Sigmoid colon (tissue), 7 donors: ENCODE measurements around the gene ALAS1. TPM values are rescaled to one million over a fixed set of nuclear protein-coding genes. Genes with fewer than 3 reads are reported as not detected.

ENCODE experiments used
- DNase-seq: peaks from one replicate; pipeline ENCODE4 v3.0.0-alpha.2; 2019
- H3K27ac ChIP-seq, 4 donors: fragments of 200-600 bp; sonication (generic); one replicate each; pipeline ENCODE4 v1.5.1; 2016 to 2019; ENCODE audit warnings: mild to moderate bottlenecking in 1 of 4
- H3K27me3 ChIP-seq, 3 donors: fragments of 200-600 bp; sonication (generic); one replicate each; pipeline ENCODE4 v1.5.1; 2019; ENCODE audit warnings: mild to moderate bottlenecking in 1 of 3
- H3K36me3 ChIP-seq, 4 donors: fragments of 200-600 bp; sonication (generic); one replicate each; pipeline ENCODE4 v1.5.1; 2016 to 2019
- H3K4me1 ChIP-seq, 4 donors: fragments of 200-600 bp; sonication (generic); one replicate each; pipeline ENCODE4 v1.5.1; 2017 to 2019
- H3K4me3 ChIP-seq, 4 donors: fragments of 200-600 bp; sonication (generic); one replicate each; pipeline ENCODE4 v1.5.1; 2017 to 2019; ENCODE audit warnings: mild to moderate bottlenecking in 2 of 4, moderate library complexity in 1 of 4
- H3K9me3 ChIP-seq, 4 donors: fragments of 200-600 bp in 3 of 4; sonication (generic) in 3 of 4; one replicate each; pipeline versions ENCODE4 v1.5.1 to v1.6.1; 2013 to 2019
- CTCF ChIP-seq, 4 experiments: fragments of 450-650 bp in 3 of 4; fragments of 200-600 bp in 1 of 4; IDR thresholded peaks; one replicate each; pipeline ENCODE4 v1.5.1; 2016 to 2019; ENCODE audit warnings: antibody characterized with exemption in 4 of 4, mild to moderate bottlenecking in 3 of 4, moderate library complexity in 2 of 4
- EP300 ChIP-seq, 4 donors: sonication (generic); formaldehyde crosslinking; IDR thresholded peaks; one replicate each; pipeline ENCODE4 v1.6.1; 2017; ENCODE audit warnings: antibody characterized with exemption in 4 of 4
- POLR2A ChIP-seq, 2 donors: fragments of 450-650 bp; IDR thresholded peaks; one replicate each; pipeline ENCODE4 v1.6.1; 2016; ENCODE audit warnings: antibody characterized with exemption in 2 of 2, mild to moderate bottlenecking in 2 of 2, moderate library complexity in 2 of 2
- POLR2AphosphoS5 ChIP-seq, 4 donors: sonication (generic); formaldehyde crosslinking; IDR thresholded peaks; one replicate each; pipeline ENCODE4 v1.6.1; 2017; ENCODE audit warnings: antibody characterized with exemption in 4 of 4
- WGBS, 2 donors: extraction: QIAGEN DNeasy Blood & Tissue Kit; methylation state at CpG; one replicate each; pipeline ENCODE4 v1.1.7; 2013; 5-methylcytosine and 5-hydroxymethylcytosine counted together
- intact Hi-C: fragments of 100-400 bp; cut with DNase I; formaldehyde crosslinking; loops from one replicate; pipeline ENCODE4 v1.15.1; 2023
- polyA plus RNA-seq, 3 donors: library from polyadenylated mRNA; stranded (reverse); fragments of 200-250 nt; gene quantifications; one replicate each; pipeline ENCODE4 v1.2.3, GENCODE V29; 2013
- total RNA-seq, 4 donors: library from RNA; depleted of rRNA; stranded (reverse); fragments of >200 nt; gene quantifications; one replicate each; pipeline ENCODE4 v1.1.0, GENCODE V29; 2016
- donor health status: healthy with polysubstance abuse.
- donor health status: Bipolar disorder and iron deficiency.
- donor health status: healthy.

The ALAS1 gene
- total and polyA plus RNA-seq, 7 donors = 23.2 to 121 (median 27.3) TPM

DNA sequence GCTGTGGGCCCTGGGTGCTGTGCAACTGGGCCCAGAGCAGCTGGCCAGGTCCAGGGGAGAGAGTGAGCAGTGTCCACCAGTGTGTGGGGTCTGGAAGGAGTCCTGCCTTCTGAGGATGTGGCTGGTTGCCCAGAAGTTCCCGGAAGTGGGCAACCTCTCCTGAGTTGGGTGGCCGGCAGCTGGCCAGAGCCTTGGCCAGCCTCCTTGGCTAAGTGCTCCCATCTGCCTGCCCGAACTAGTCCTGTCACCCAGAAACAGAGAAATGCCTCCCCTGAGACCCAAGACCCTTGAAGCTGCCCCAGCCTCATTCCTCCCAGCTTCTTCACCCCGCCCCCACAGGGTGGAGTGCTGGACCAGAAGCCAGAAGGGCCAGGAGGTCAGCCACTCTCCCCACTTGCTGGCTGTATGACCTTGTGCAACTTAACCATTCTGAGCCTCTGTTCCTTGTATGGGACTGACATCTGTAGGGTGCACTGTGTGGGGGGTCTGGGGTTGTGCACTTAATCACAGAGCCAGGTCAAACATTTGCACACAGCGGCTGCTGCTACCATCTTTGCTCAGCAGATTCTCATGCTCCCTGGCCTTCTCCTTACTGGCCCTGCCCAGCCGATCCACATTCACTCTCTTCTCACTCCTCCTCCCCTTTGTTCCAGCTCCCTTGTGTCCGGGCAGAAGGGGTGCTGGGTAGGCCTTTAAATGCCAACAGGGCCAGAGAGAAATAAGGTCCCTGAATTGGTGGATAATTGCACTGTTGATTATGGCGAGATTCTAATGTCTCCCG is 7.5 kb upstream of the ALAS1 start:
- 80 to 82% methylated on average over 9 of the region's 9 CpGs for WGBS, 2 donors
- no peak for TF ChIP-seq EP300 (IDR thresholded peaks at IDR 0.05)
- TF ChIP-seq POLR2AphosphoS5 (IDR thresholded peaks at IDR 0.05) = no peak
- no peak for TF ChIP-seq POLR2A (IDR thresholded peaks at IDR 0.05)
- TF ChIP-seq CTCF (IDR thresholded peaks at IDR 0.05) = no peak
- no peak for DNase-seq
- H3K4me1 ChIP-seq = peaks cover 0 to 37% (median 32%) of the 10 kb centered on the region in 4 donors
- H3K27me3 ChIP-seq = no peaks in the 10 kb centered on the region
- H3K27ac ChIP-seq = peak overlapping the region in 2 of 4 donors; percentile 39 to 46
- no peaks in the 10 kb centered on the region for H3K9me3 ChIP-seq
- no peak overlapping the region for H3K4me3 ChIP-seq
- H3K36me3 ChIP-seq = no peaks in the 10 kb centered on the region
- intact Hi-C loops = no loop called here

DNA sequence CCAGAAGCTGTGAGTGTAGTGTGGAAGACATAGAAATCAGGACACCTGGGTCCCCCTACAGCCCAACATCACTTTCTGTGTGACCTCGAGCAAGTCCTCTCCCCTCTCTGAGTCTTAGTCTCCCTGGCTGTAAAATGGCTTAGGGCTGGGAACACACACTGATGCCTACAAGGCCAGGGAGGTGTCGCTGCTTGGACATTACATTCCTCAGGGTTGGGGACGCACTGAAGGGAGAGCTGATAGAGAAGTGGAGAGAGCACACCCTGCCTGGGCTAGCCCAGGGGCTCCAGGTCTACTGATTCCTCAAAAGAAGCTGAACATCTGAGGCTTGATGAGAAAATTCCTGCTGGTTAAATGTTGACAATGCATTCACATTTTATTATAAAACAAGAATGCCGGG is 6.3 kb upstream of the ALAS1 start:
- no peaks in the 10 kb centered on the region for H3K27me3 ChIP-seq
- no peaks in the 10 kb centered on the region for H3K36me3 ChIP-seq
- H3K4me1 ChIP-seq = peaks cover 0 to 43% (median 34%) of the 10 kb centered on the region in 4 donors
- no peaks in the 10 kb centered on the region for H3K9me3 ChIP-seq
- TF ChIP-seq POLR2A (IDR thresholded peaks at IDR 0.05) (no peak), POLR2AphosphoS5 (IDR thresholded peaks at IDR 0.05) (no peak), CTCF (IDR thresholded peaks at IDR 0.05) (no peak), EP300 (IDR thresholded peaks at IDR 0.05) (no peak)
- no peak for DNase-seq
- no peak overlapping the region for H3K4me3 ChIP-seq
- no peak overlapping the region for H3K27ac ChIP-seq
- intact Hi-C loops = no loop called here
- 87 to 88% methylated on average over 4 of the region's 4 CpGs for WGBS, 2 donors

DNA sequence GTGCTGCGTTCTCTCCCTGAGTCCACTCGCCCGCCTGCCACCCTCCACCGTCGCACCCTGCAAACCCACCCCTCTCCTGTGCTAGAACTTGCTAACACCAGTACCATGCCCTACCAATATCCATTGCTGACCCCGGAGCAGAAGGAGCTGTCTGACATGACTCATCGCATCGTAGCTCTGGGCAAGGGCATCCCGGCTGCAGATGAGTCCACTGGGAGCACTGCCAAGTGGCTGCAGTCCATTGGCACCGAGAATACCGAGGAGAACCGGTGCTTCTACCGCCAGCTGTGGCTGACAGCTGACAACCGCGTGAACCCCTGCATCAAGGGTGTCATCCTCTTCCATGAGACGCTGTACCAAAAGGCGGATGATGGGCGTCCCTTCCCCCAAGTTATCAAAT is 4.9 kb upstream of the ALAS1 start:
- H3K36me3 ChIP-seq = no peaks in the 10 kb centered on the region
- H3K27me3 ChIP-seq = no peaks in the 10 kb centered on the region
- WGBS, 2 donors = 74 to 85% methylated on average over 18 of the region's 18 CpGs
- peaks cover 0 to 54% (median 43%) of the 10 kb centered on the region in 4 donors for H3K4me1 ChIP-seq
- peak; percentile 84 for DNase-seq
- H3K4me3 ChIP-seq = no peak overlapping the region
- H3K27ac ChIP-seq = no peak overlapping the region
- intact Hi-C loops = no loop called here
- no peaks in the 10 kb centered on the region for H3K9me3 ChIP-seq
- TF ChIP-seq EP300 (IDR thresholded peaks at IDR 0.05) = no peak
- TF ChIP-seq POLR2A (IDR thresholded peaks at IDR 0.05) = no peak
- no peak for TF ChIP-seq CTCF (IDR thresholded peaks at IDR 0.05)
- TF ChIP-seq POLR2AphosphoS5 (IDR thresholded peaks at IDR 0.05) = no peak

DNA sequence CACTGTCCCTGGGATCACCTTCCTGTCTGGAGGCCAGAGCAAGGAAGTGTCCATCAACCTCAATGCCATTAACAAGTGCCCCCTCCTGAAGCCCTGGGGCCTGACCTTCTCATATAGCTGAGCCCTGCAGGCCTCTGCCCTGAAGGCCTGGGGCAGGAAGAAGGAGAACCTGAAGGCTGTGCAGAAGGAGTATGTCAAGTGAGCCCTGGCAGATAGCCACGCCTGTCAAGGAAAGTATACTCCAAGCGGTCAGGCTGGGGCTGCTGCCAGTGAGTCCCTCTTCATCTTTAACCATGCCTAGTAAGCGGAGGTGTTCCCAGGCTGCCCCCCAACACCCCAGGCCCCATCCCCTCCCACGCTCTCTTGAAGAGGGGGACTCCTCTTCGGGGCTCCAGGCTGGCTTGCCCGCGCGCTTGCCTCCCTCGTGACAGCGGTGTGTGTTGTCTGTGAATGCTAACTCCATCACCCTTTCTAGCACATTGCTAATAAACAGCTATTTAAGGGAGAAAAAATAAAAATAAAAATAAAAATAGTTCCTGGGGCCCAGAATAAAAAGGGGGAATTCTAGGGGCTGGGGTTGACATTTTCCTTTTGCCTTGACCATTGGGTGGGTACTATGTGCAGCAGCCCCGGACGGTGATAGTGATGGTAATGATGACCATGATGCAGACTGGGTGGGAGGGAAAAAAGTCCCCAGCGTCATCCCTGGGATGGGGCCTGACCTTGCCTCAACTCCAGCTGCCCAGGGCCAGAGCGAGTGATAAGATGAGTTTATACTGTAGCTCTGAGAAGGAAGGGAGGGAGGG is 3.3 kb upstream of the ALAS1 start:
- Histone ChIP-seq H3K27me3 (no peaks in the 10 kb centered on the region), H3K9me3 (no peaks in the 10 kb centered on the region), H3K27ac (peak overlapping the region in 3 of 4 donors; percentile 22 to 58 (median 48)), H3K4me1 (peaks cover 0 to 68% (median 52%) of the 10 kb centered on the region in 4 donors), H3K36me3 (no peaks in the 10 kb centered on the region), H3K4me3 (no peak overlapping the region)
- peak; percentile 96 for DNase-seq
- TF ChIP-seq POLR2AphosphoS5 (IDR thresholded peaks at IDR 0.05) (peak in 3 of 4 donors; percentile 35 to 72 (median 66)), POLR2A (IDR thresholded peaks at IDR 0.05) (no peak), EP300 (IDR thresholded peaks at IDR 0.05) (no peak), CTCF (IDR thresholded peaks at IDR 0.05) (no peak)
- 82 to 86% methylated on average over 14 of the region's 14 CpGs for WGBS, 2 donors
- intact Hi-C loops = loop anchor here (5.0 kb wide), 2 partner anchors 137 to 252 kb away; partner anchors contain the start of genes DUSP7, PARP3 and RRP9
